ENCODE data around the gene CORO1C. TPM values are rescaled to one million over a fixed set of nuclear protein-coding genes. Genes with fewer than 3 reads are reported as not detected.
A peak's percentile ranks its signal among the peaks of the same experiment; 100 is the strongest.

CORO1C gene
- total and polyA plus RNA-seq, 9 of the 15 experiments (the other 6 are each of a cell fraction or from before 2014, with no cell fraction given): 55.2 to 280 (median 150) TPM

- TF ChIP-seq RUNX1 (IDR thresholded peaks at IDR 0.05; ENCODE audit: low read depth) (no peak), COPS2 (conservative IDR thresholded peaks at IDR 0.05) (no peak), MCM7 (IDR thresholded peaks at IDR 0.05) (no peak), NFXL1 (CRISPR knock-in tag; IDR thresholded peaks at IDR 0.05) (no peak), NR2C1 (IDR thresholded peaks at IDR 0.05) (no peak), NR2C1 (tag; IDR thresholded peaks at IDR 0.05) (no peak), TCF3 (CRISPR knock-in tag; IDR thresholded peaks at IDR 0.05) (no peak), GABPB1 (CRISPR knock-in tag; IDR thresholded peaks at IDR 0.05) (0 out of 2 replicates have a peak, but pooled peaks have one; percentile 20), SMAD2 (IDR thresholded peaks at IDR 0.05; ENCODE audit: low read depth, low read length) (no peak)
- H3K4me2 ChIP-seq (ENCODE audit: insufficient read depth, low read length): no peak overlapping the region
- no peak overlapping the region for H2AFZ ChIP-seq (ENCODE audit: low read depth, low read length)
- ChIA-PET CTCF (ENCODE audit: low intra/inter-chr PET ratio) (no interaction called here), POLR2A (interaction anchor here (0.6 to 1.9 kb wide), 3 partner anchors 15 to 1874 kb away, joined by 3 to 8 read pairs (median 3); no protein-coding TSS in a partner anchor)
- H3K27ac ChIP-seq (ENCODE audit: extremely low read depth, low read depth, low read length): no peak overlapping the region
- no peak for FAIRE-seq
- H3K9me1 ChIP-seq (ENCODE audit: control insufficient read depth, insufficient read depth, low read length): no peaks in the 10 kb centered on the region
- peaks cover 9 to 16% of the 10 kb centered on the region in 2 experiments for H3K4me1 ChIP-seq (replicated peaks in 1 of 2; ENCODE audit: control insufficient read depth in 2 of 2, insufficient read depth in 2 of 2, low read length in 2 of 2)
- no peaks in the 10 kb centered on the region for H3K9me3 ChIP-seq (replicated peaks; ENCODE audit: control insufficient read depth, insufficient read depth, low read depth, low read length)
- no peak for DNase-seq (ENCODE audit: extremely low read depth in 1 of 4, low spot score in 3 of 4)
- H4K20me1 ChIP-seq (replicated peaks; ENCODE audit: control insufficient read depth, insufficient read depth, low read length): no peaks in the 10 kb centered on the region
- peak overlapping the region in 1 of 2 experiments; percentile 19; a peak in 1 of 4 replicates for H3K9ac ChIP-seq (ENCODE audit: insufficient read depth in 1 of 2, low read depth in 2 of 2, low read length in 2 of 2)
- in situ Hi-C loops (cut with MboI) (no loop called here), intact Hi-C loops (cut with micrococcal nuclease) (loop anchor here (1.0 kb wide), 1 partner anchor 190 kb away; no protein-coding TSS in a partner anchor)
- BruUV-seq (replicated peaks): no TSS peak
- ATAC-seq: 0 out of 3 replicates have a peak, but pooled peaks have one; percentile 18
- H3K27me3 ChIP-seq (ENCODE audit: control insufficient read depth in 2 of 2, insufficient read depth in 2 of 2, low read length in 2 of 2): no peaks in the 10 kb centered on the region
- H3K36me3 ChIP-seq (ENCODE audit: control insufficient read depth, insufficient read depth, low read length): no peaks in the 10 kb centered on the region
- H3K4me3 ChIP-seq: no peak overlapping the region
- no peaks in the 10 kb centered on the region for H3K79me2 ChIP-seq (ENCODE audit: control insufficient read depth, insufficient read depth, low read length)
- 48% methylated on average over 7 of the region's 8 CpGs for WGBS (ENCODE audit: insufficient coverage, low coverage, missing lambda C conversion rate)
Measured at GRCh38 chr12:108612788-108613282, 118.5 kb downstream of the CORO1C start.
